GM23338 (cell line): ENCODE measurements around the gene NEURL1. TPM values are rescaled to one million over a fixed set of nuclear protein-coding genes. Genes with fewer than 3 reads are reported as not detected.

ENCODE experiments used
- ATAC-seq: fragments of 200-7000 bp; cut with Tn5 transposase; 3 replicates; pipeline ENCODE4 v1.9.1; 2020
- DNase-seq: peaks from one replicate; pipeline ENCODE4 v3.0.0-alpha.2; 2015; ENCODE audit warnings: low spot score
- H2AFZ ChIP-seq: fragments of 200-600 bp; sonication (generic); 2 replicates; pipeline ENCODE4 v1.8.0; 2016; ENCODE audit warnings: antibody characterized with exemption, mild to moderate bottlenecking, moderate library complexity
- H3F3A ChIP-seq: fragments of 200-600 bp; sonication (generic); replicated peaks from 2 replicates; pipeline ENCODE4 v1.8.0; 2017; ENCODE audit warnings: antibody characterized with exemption, mixed run types, low read depth
- H3K27ac ChIP-seq: fragments of 200-600 bp; sonication (generic); 2 replicates; pipeline ENCODE4 v1.6.1; 2016; ENCODE audit warnings: low read depth
- H3K27me3 ChIP-seq: fragments of 200-600 bp; sonication (generic); 2 replicates; pipeline ENCODE4 v1.8.0; 2016; ENCODE audit warnings: mild to moderate bottlenecking, mixed run types, moderate library complexity; ENCODE audit not compliant: insufficient read depth
- H3K36me3 ChIP-seq: fragments of 200-600 bp; sonication (generic); 2 replicates; pipeline ENCODE4 v1.8.0; 2016; ENCODE audit warnings: mild to moderate bottlenecking; ENCODE audit not compliant: insufficient read depth
- H3K4me1 ChIP-seq: fragments of 200-600 bp; sonication (generic); 2 replicates; pipeline ENCODE4 v1.8.0; 2016; ENCODE audit warnings: mild to moderate bottlenecking, moderate library complexity; ENCODE audit not compliant: insufficient read depth
- H3K4me2 ChIP-seq: fragments of 200-600 bp; sonication (generic); 2 replicates; pipeline ENCODE4 v1.7.1; 2017; ENCODE audit warnings: mixed run types
- H3K4me3 ChIP-seq: fragments of 200-600 bp; sonication (generic); 2 replicates; pipeline ENCODE4 v1.6.1; 2016; ENCODE audit warnings: mixed run types
- H3K79me2 ChIP-seq: fragments of 200-600 bp; sonication (generic); replicated peaks from 2 replicates; pipeline ENCODE4 v1.8.0; 2017; ENCODE audit warnings: mild to moderate bottlenecking; ENCODE audit not compliant: insufficient read depth
- H3K9me2 ChIP-seq: fragments of 200-600 bp; sonication (generic); 2 replicates; pipeline ENCODE4 v1.8.0; 2017; ENCODE audit not compliant: insufficient read depth
- H4K20me1 ChIP-seq: fragments of 200-600 bp; sonication (generic); replicated peaks from 2 replicates; pipeline ENCODE4 v1.8.0; 2017; ENCODE audit warnings: mild to moderate bottlenecking; ENCODE audit not compliant: insufficient read depth
- H3K27ac Mint-ChIP-seq: 2 replicates; pipeline ENCODE4 v1.8.0; 2020; ENCODE audit warnings: inconsistent platforms, mild to moderate bottlenecking, moderate library complexity, mixed read lengths
- H3K27me3 Mint-ChIP-seq: 3 replicates; pipeline ENCODE4 v1.8.0; 2022; ENCODE audit warnings: low read depth, mild to moderate bottlenecking, moderate library complexity, mixed read lengths, inconsistent platforms; ENCODE audit not compliant: insufficient read depth, poor library complexity
- H3K36me3 Mint-ChIP-seq: 3 replicates; pipeline ENCODE4 v1.8.0; 2021; ENCODE audit warnings: low read depth, mild to moderate bottlenecking, inconsistent platforms, moderate library complexity, mixed read lengths
- H3K4me1 Mint-ChIP-seq: 3 replicates; pipeline ENCODE4 v1.8.0; 2020; ENCODE audit warnings: mild to moderate bottlenecking, inconsistent platforms, mixed read lengths
- H3K4me3 Mint-ChIP-seq: 3 replicates; pipeline ENCODE4 v1.8.0; 2021; ENCODE audit warnings: moderate library complexity, mild to moderate bottlenecking, inconsistent platforms, mixed read lengths
- H3K9me3 Mint-ChIP-seq: 3 replicates; pipeline ENCODE4 v1.8.0; 2020; ENCODE audit warnings: moderate library complexity, mild to moderate bottlenecking, inconsistent platforms, mixed read lengths
- CREB1 ChIP-seq: fragments of 250-450 bp; sonication (Bioruptor Pico); IDR thresholded peaks from 2 replicates; pipeline ENCODE4 v1.5.0; 2020; ENCODE audit warnings: low read depth, mild to moderate bottlenecking, moderate library complexity
- EZH2 ChIP-seq: fragments of 200-600 bp; sonication (generic); IDR thresholded peaks from one replicate; pipeline ENCODE4 v1.8.0; 2017; ENCODE audit warnings: antibody characterized with exemption, mild to moderate bottlenecking, low read depth; ENCODE audit not compliant: unreplicated experiment
- EZH2phosphoT487 ChIP-seq: fragments of 200-600 bp; sonication (generic); IDR thresholded peaks from one replicate; pipeline ENCODE4 v1.8.1; 2018; ENCODE audit warnings: antibody characterized with exemption; ENCODE audit not compliant: unreplicated experiment
- JUNB ChIP-seq: IDR thresholded peaks from one replicate; pipeline ENCODE4 v1.6.1; 2016; ENCODE audit warnings: antibody characterized with exemption; ENCODE audit not compliant: unreplicated experiment
- NANOG ChIP-seq: IDR thresholded peaks from 2 replicates; pipeline ENCODE4 v1.6.1; 2016; ENCODE audit warnings: antibody characterized with exemption, borderline replicate concordance
- POLR2AphosphoS5 ChIP-seq: IDR thresholded peaks from 2 replicates; pipeline ENCODE4 v1.6.1; 2016; ENCODE audit warnings: antibody characterized with exemption, low read depth
- STAT1 ChIP-seq: IDR thresholded peaks from one replicate; pipeline ENCODE4 v1.6.1; 2016; ENCODE audit warnings: antibody characterized with exemption; ENCODE audit not compliant: unreplicated experiment
- ZNF114 ChIP-seq: fragments of 250-450 bp; sonication (Bioruptor Pico); IDR thresholded peaks from 2 replicates; pipeline ENCODE4 v1.5.0; 2020; ENCODE audit warnings: mild to moderate bottlenecking, moderate library complexity
- ZNF331 ChIP-seq: fragments of 250-450 bp; sonication (Bioruptor Pico); IDR thresholded peaks from 2 replicates; pipeline ENCODE4 v1.5.0; 2020; ENCODE audit warnings: low read depth, mild to moderate bottlenecking, moderate library complexity
- polyA plus RNA-seq: library from polyadenylated mRNA; unstranded; fragments of >200 nt; fragmentation: Nextera tagmentation; extraction: Ambion mirVana; gene quantifications from 2 replicates; pipeline ENCODE4 v1.2.1, GENCODE V29; 2016
- total RNA-seq: library from RNA; depleted of rRNA; stranded (reverse); fragments of >200 nt; shearing (Covaris generic); gene quantifications from 2 replicates; pipeline ENCODE4 v1.2.3, GENCODE V29; 2014
- TF ChIP-seq, protein P1 (sequence below), 2 experiments: fragments of 200-600 bp in 1 of 2; sonication (generic) in 1 of 2; conservative IDR thresholded peaks; 2 replicates each; pipeline versions ENCODE4 v1.5.1 to v1.6.1; 2016 to 2017; ENCODE audit warnings: antibody characterized with exemption in 2 of 2, low read depth in 2 of 2, mild to moderate bottlenecking in 2 of 2, moderate library complexity in 1 of 2
- TF ChIP-seq, protein P2 (sequence below): IDR thresholded peaks from 2 replicates; pipeline ENCODE4 v1.6.1; 2016; ENCODE audit warnings: antibody characterized with exemption
- TF ChIP-seq, protein P3 (sequence below): IDR thresholded peaks from one replicate; pipeline ENCODE4 v1.6.1; 2018; ENCODE audit warnings: antibody characterized with exemption; ENCODE audit not compliant: unreplicated experiment
- TF ChIP-seq, protein P4 (sequence below): fragments of 250-450 bp; sonication (Bioruptor Pico); IDR thresholded peaks from 2 replicates; pipeline ENCODE4 v1.5.0; 2020; ENCODE audit warnings: mild to moderate bottlenecking, moderate library complexity

NEURL1 gene
- total and polyA plus RNA-seq, 2 experiments from 2014 or later = 0.82 to 1.1 TPM

DNA sequence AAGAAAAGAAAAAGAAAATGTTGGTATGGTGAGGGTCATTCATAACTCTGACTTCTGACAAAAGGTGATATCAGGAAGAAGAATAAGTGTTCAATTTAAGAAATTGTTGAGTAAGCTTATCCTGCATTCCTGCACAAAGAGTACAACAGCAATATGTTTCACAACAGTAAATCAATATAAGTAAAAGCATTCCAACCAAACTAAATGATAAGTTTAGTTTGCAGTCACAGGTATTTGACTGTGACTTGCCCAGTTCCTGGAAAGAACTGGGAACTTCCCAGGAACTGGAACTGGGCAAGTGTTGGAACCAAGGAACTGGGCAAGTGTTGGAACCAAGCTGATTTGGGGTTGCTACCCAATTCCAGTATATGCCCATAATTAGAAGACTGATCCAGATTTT, 35.0 kb downstream of the NEURL1 start:
- DNase-seq = no peak
- Mint-ChIP-seq H3K27me3 (peaks cover 3% of the 10 kb centered on the region), H3K27ac (no peak overlapping the region), H3K36me3 (peaks cover 4% of the 10 kb centered on the region; the same call in 1 of the 3 replicates), H3K9me3 (peaks cover 31% of the 10 kb centered on the region), H3K4me1 (peaks cover 4% of the 10 kb centered on the region; the same call in 1 of the 3 replicates), H3K4me3 (no peak overlapping the region)
- no peaks in the 10 kb centered on the region for H4K20me1 ChIP-seq
- no peak for ATAC-seq
- TF ChIP-seq, protein P1, sequence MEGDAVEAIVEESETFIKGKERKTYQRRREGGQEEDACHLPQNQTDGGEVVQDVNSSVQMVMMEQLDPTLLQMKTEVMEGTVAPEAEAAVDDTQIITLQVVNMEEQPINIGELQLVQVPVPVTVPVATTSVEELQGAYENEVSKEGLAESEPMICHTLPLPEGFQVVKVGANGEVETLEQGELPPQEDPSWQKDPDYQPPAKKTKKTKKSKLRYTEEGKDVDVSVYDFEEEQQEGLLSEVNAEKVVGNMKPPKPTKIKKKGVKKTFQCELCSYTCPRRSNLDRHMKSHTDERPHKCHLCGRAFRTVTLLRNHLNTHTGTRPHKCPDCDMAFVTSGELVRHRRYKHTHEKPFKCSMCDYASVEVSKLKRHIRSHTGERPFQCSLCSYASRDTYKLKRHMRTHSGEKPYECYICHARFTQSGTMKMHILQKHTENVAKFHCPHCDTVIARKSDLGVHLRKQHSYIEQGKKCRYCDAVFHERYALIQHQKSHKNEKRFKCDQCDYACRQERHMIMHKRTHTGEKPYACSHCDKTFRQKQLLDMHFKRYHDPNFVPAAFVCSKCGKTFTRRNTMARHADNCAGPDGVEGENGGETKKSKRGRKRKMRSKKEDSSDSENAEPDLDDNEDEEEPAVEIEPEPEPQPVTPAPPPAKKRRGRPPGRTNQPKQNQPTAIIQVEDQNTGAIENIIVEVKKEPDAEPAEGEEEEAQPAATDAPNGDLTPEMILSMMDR (conservative IDR thresholded peaks at IDR 0.05; ENCODE audit: low read depth in 2 of 2) = no peak
- TF ChIP-seq, protein P2, sequence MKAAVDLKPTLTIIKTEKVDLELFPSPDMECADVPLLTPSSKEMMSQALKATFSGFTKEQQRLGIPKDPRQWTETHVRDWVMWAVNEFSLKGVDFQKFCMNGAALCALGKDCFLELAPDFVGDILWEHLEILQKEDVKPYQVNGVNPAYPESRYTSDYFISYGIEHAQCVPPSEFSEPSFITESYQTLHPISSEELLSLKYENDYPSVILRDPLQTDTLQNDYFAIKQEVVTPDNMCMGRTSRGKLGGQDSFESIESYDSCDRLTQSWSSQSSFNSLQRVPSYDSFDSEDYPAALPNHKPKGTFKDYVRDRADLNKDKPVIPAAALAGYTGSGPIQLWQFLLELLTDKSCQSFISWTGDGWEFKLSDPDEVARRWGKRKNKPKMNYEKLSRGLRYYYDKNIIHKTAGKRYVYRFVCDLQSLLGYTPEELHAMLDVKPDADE = no peak
- no peak for TF ChIP-seq EZH2
- TF ChIP-seq, protein P3, sequence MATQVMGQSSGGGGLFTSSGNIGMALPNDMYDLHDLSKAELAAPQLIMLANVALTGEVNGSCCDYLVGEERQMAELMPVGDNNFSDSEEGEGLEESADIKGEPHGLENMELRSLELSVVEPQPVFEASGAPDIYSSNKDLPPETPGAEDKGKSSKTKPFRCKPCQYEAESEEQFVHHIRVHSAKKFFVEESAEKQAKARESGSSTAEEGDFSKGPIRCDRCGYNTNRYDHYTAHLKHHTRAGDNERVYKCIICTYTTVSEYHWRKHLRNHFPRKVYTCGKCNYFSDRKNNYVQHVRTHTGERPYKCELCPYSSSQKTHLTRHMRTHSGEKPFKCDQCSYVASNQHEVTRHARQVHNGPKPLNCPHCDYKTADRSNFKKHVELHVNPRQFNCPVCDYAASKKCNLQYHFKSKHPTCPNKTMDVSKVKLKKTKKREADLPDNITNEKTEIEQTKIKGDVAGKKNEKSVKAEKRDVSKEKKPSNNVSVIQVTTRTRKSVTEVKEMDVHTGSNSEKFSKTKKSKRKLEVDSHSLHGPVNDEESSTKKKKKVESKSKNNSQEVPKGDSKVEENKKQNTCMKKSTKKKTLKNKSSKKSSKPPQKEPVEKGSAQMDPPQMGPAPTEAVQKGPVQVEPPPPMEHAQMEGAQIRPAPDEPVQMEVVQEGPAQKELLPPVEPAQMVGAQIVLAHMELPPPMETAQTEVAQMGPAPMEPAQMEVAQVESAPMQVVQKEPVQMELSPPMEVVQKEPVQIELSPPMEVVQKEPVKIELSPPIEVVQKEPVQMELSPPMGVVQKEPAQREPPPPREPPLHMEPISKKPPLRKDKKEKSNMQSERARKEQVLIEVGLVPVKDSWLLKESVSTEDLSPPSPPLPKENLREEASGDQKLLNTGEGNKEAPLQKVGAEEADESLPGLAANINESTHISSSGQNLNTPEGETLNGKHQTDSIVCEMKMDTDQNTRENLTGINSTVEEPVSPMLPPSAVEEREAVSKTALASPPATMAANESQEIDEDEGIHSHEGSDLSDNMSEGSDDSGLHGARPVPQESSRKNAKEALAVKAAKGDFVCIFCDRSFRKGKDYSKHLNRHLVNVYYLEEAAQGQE = no peak
- TF ChIP-seq EZH2phosphoT487 = no peak
- TF ChIP-seq ZNF114 = no peak
- no peak for TF ChIP-seq ZNF331 (CRISPR knock-in tag)
- no peak for TF ChIP-seq STAT1
- no peak for TF ChIP-seq NANOG
- no peak for TF ChIP-seq CREB1
- TF ChIP-seq POLR2AphosphoS5 = no peak
- no peak for TF ChIP-seq JUNB
- TF ChIP-seq, protein P4, sequence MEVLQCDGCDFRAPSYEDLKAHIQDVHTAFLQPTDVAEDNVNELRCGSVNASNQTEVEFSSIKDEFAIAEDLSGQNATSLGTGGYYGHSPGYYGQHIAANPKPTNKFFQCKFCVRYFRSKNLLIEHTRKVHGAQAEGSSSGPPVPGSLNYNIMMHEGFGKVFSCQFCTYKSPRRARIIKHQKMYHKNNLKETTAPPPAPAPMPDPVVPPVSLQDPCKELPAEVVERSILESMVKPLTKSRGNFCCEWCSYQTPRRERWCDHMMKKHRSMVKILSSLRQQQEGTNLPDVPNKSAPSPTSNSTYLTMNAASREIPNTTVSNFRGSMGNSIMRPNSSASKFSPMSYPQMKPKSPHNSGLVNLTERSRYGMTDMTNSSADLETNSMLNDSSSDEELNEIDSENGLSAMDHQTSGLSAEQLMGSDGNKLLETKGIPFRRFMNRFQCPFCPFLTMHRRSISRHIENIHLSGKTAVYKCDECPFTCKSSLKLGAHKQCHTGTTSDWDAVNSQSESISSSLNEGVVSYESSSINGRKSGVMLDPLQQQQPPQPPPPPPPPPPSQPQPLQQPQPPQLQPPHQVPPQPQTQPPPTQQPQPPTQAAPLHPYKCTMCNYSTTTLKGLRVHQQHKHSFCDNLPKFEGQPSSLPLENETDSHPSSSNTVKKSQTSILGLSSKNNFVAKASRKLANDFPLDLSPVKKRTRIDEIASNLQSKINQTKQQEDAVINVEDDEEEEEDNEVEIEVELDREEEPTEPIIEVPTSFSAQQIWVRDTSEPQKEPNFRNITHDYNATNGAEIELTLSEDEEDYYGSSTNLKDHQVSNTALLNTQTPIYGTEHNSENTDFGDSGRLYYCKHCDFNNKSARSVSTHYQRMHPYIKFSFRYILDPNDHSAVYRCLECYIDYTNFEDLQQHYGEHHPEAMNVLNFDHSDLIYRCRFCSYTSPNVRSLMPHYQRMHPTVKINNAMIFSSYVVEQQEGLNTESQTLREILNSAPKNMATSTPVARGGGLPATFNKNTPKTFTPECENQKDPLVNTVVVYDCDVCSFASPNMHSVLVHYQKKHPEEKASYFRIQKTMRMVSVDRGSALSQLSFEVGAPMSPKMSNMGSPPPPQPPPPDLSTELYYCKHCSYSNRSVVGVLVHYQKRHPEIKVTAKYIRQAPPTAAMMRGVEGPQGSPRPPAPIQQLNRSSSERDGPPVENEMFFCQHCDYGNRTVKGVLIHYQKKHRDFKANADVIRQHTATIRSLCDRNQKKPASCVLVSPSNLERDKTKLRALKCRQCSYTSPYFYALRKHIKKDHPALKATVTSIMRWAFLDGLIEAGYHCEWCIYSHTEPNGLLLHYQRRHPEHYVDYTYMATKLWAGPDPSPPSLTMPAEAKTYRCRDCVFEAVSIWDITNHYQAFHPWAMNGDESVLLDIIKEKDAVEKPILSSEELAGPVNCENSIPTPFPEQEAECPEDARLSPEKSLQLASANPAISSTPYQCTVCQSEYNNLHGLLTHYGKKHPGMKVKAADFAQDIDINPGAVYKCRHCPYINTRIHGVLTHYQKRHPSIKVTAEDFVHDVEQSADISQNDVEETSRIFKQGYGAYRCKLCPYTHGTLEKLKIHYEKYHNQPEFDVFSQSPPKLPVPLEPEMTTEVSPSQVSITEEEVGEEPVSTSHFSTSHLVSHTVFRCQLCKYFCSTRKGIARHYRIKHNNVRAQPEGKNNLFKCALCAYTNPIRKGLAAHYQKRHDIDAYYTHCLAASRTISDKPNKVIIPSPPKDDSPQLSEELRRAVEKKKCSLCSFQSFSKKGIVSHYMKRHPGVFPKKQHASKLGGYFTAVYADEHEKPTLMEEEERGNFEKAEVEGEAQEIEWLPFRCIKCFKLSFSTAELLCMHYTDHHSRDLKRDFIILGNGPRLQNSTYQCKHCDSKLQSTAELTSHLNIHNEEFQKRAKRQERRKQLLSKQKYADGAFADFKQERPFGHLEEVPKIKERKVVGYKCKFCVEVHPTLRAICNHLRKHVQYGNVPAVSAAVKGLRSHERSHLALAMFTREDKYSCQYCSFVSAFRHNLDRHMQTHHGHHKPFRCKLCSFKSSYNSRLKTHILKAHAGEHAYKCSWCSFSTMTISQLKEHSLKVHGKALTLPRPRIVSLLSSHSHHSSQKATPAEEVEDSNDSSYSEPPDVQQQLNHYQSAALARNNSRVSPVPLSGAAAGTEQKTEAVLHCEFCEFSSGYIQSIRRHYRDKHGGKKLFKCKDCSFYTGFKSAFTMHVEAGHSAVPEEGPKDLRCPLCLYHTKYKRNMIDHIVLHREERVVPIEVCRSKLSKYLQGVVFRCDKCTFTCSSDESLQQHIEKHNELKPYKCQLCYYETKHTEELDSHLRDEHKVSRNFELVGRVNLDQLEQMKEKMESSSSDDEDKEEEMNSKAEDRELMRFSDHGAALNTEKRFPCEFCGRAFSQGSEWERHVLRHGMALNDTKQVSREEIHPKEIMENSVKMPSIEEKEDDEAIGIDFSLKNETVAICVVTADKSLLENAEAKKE (CRISPR knock-in tag) = no peak
- H3K79me2 ChIP-seq = no peaks in the 10 kb centered on the region
- no peak overlapping the region for H2AFZ ChIP-seq
- H3K4me3 ChIP-seq = no peak overlapping the region
- H3K4me2 ChIP-seq = no peak overlapping the region
- no peaks in the 10 kb centered on the region for H3K27me3 ChIP-seq
- no peaks in the 10 kb centered on the region for H3K4me1 ChIP-seq
- H3K9me2 ChIP-seq = no peaks in the 10 kb centered on the region
- H3K27ac ChIP-seq = no peak overlapping the region
- H3K36me3 ChIP-seq = no peaks in the 10 kb centered on the region
- no peaks in the 10 kb centered on the region for H3F3A ChIP-seq
